Heart left ventricle (tissue), 16 donors: Measurements from ENCODE around the gene CHMP5. TPM values are rescaled to one million over a fixed set of nuclear protein-coding genes. Genes with fewer than 3 reads are reported as not detected.

Source experiments
- ATAC-seq, 4 donors: fragments of 200-7000 bp; cut with Tn5 transposase; one replicate each; pipeline ENCODE4 v1.9.1; 2020 to 2022; ENCODE audit warnings: moderate library complexity in 4 of 4, mild to moderate bottlenecking in 3 of 4, moderate number of reproducible peaks in 1 of 4
- DNase-seq, 5 donors: peaks; one replicate each; pipeline ENCODE4 v3.0.0-alpha.2; 2020
- H3K27ac ChIP-seq, 12 donors: fragments of 200-600 bp; sonication (generic) in 4 of 12; one replicate each; pipeline versions ENCODE4 v1.5.0 to v1.8.0; 2016 to 2022; ENCODE audit warnings: mild to moderate bottlenecking in 2 of 12
- H3K27me3 ChIP-seq, 9 donors: fragments of 200-600 bp; sonication (generic) in 2 of 9; one replicate each; pipeline versions ENCODE4 v1.5.1 to v1.8.0; 2016 to 2022; ENCODE audit warnings: mild to moderate bottlenecking in 3 of 9
- H3K36me3 ChIP-seq, 9 donors: fragments of 200-600 bp; sonication (generic) in 2 of 9; one replicate each; pipeline versions ENCODE4 v1.5.0 to v1.8.0; 2018 to 2022; ENCODE audit warnings: mild to moderate bottlenecking in 2 of 9
- H3K4me1 ChIP-seq, 12 donors: fragments of 200-600 bp; sonication (generic) in 4 of 12; one replicate each; pipeline versions ENCODE4 v1.5.0 to v1.8.0; 2016 to 2022; ENCODE audit warnings: mild to moderate bottlenecking in 3 of 12
- H3K4me3 ChIP-seq, 12 donors: fragments of 200-600 bp; sonication (generic) in 4 of 12; one replicate each; pipeline versions ENCODE4 v1.5.0 to v1.8.0; 2017 to 2022; ENCODE audit warnings: mild to moderate bottlenecking in 9 of 12, moderate library complexity in 4 of 12
- H3K9me3 ChIP-seq, 12 donors: fragments of 200-600 bp; sonication (generic) in 4 of 12; one replicate each; pipeline versions ENCODE4 v1.5.0 to v1.8.0; 2016 to 2022; ENCODE audit warnings: mild to moderate bottlenecking in 1 of 12
- CTCF ChIP-seq, 12 donors: fragments of 200-600 bp; sonication (generic) in 4 of 12; IDR thresholded peaks; one replicate each; pipeline versions ENCODE4 v1.5.0 to v1.8.0; 2018 to 2022; ENCODE audit warnings: antibody characterized with exemption in 12 of 12, mild to moderate bottlenecking in 5 of 12
- POLR2A ChIP-seq, 2 donors: fragments of 450-650 bp; IDR thresholded peaks; one replicate each; pipeline ENCODE4 v1.6.1; 2017; ENCODE audit warnings: antibody characterized with exemption in 2 of 2, mild to moderate bottlenecking in 2 of 2, moderate library complexity in 2 of 2
- WGBS, 4 donors: extraction: QIAGEN DNeasy Blood & Tissue Kit in 2 of 4; methylation state at CpG; one replicate each; pipeline versions ENCODE4 v1.1.5 to v1.1.7; 2013 to 2018; 5-methylcytosine and 5-hydroxymethylcytosine counted together
- intact Hi-C, 10 donors: fragments of 100-400 bp; cut with DNase I; formaldehyde crosslinking; loops; one replicate each; pipeline versions ENCODE4 v1.11.1 to v1.14.2; 2022
- polyA plus RNA-seq, 2 donors: library from polyadenylated mRNA; stranded (reverse); fragments of 200-250 nt; gene quantifications; one replicate each; pipeline ENCODE4 v1.2.3, GENCODE V29; 2013
- total RNA-seq, 9 donors: library from RNA; depleted of rRNA in 2 of 9; stranded (reverse); fragments of >200 nt in 2 of 9; fragmentation: NEBNext Ultra II Directional in 3 of 9; extraction: Animal tissue kit (Norgen Biotek cat#: 25700) in 3 of 9; gene quantifications; one replicate each; pipeline versions ENCODE4 v1.1.0 to v1.2.4, GENCODE V29; 2016 to 2023
- donor health status: ischemic (EF 13 %, LVEDD 7.1; RV severe dilation, severe dysfunction).
- donor health status: healthy with polysubstance abuse.
- donor health status: DM: no; HTN: yes; CAD: no.
- donor health status: DM: no; HTN: no; CAD: no.
- donor health status: ischemic (EF 25% LVEDD 6.9; RV normal size, moderate dysfunction).
- donor health status: ischemic (EF 25% LVEDD 5.7; RV mildly dilated, moderate dysfunction).
- donor health status: healthy.
- donor health status: DM: yes; HTN: yes; CAD: no.
- donor health status: ischemic (EF 35%, LVEDD 5.7; RV mildly dilated, moderate dysfunction).
- donor health status: nonischemic (EF 11% LVEDD 7.7; RV severe dilation, severe dysfunction).
- donor health status: DM: yes; HTN: yes; CAD: no.
- donor health status: PGD.
- donor health status: ischemic (EF 29% LVEDD 5.4; RV normal size, mild dysfunction).
- donor health status: nonischemic (EF 23%, LVEDD 6.1; RV moderate dilation, normal function).

CHMP5 gene
- total and polyA plus RNA-seq, 11 donors: 24.7 to 76.5 (median 53.0) TPM

- no peak for DNase-seq
- Histone ChIP-seq H3K27me3 (no peaks in the 10 kb centered on the region), H3K9me3 (no peaks in the 10 kb centered on the region), H3K4me1 (peaks cover 4 to 58% (median 37%) of the 10 kb centered on the region in 12 donors), H3K36me3 (peaks cover 3 to 100% (median 98%) of the 10 kb centered on the region in 9 donors), H3K27ac (peak overlapping the region in 1 of 12 donors; percentile 6), H3K4me3 (no peak overlapping the region)
- peak in 2 of 4 donors; percentile 51 to 57 for ATAC-seq
- 55 to 70% (median 64%) methylated on average over 2 of the region's 2 CpGs for WGBS, 4 donors
- intact Hi-C loops: no loop called here
- TF ChIP-seq POLR2A (IDR thresholded peaks at IDR 0.05) (no peak), CTCF (IDR thresholded peaks at IDR 0.05) (no peak)
These were observed 35.7 kb downstream of the CHMP5 start for GRCh38 chr9:33300546-33300945.

GRCh38 chr9:33304362-33304761 is 39.5 kb downstream of the CHMP5 start:
- no peaks in the 10 kb centered on the region for H3K9me3 ChIP-seq
- H3K27ac ChIP-seq: no peak overlapping the region
- no peaks in the 10 kb centered on the region for H3K27me3 ChIP-seq
- no peak overlapping the region for H3K4me3 ChIP-seq
- WGBS, 4 donors: 91 to 97% (median 94%) methylated on average over 1 of the region's 1 CpG
- ATAC-seq (no peak), DNase-seq (no peak)
- TF ChIP-seq POLR2A (IDR thresholded peaks at IDR 0.05) (no peak), CTCF (IDR thresholded peaks at IDR 0.05) (no peak)
- H3K4me1 ChIP-seq: peaks cover 0 to 20% (median 5%) of the 10 kb centered on the region in 12 donors
- H3K36me3 ChIP-seq: peaks cover 3 to 100% (median 98%) of the 10 kb centered on the region in 9 donors
- intact Hi-C loops: no loop called here

- WGBS, 4 donors: 58 to 81% (median 66%) methylated on average over 3 of the region's 3 CpGs
- ATAC-seq: peak; percentile 53 to 84 (median 68)
- Histone ChIP-seq H3K36me3 (peaks cover 3 to 100% (median 100%) of the 10 kb centered on the region in 9 donors), H3K4me3 (no peak overlapping the region), H3K27me3 (no peaks in the 10 kb centered on the region), H3K9me3 (no peaks in the 10 kb centered on the region), H3K27ac (peak overlapping the region in 1 of 12 donors; percentile 64), H3K4me1 (peaks cover 0 to 10% (median 0%) of the 10 kb centered on the region in 12 donors)
- TF ChIP-seq CTCF (IDR thresholded peaks at IDR 0.05) (no peak), POLR2A (IDR thresholded peaks at IDR 0.05) (no peak)
- DNase-seq: no peak
- intact Hi-C loops: no loop called here
These were observed 41.2 kb downstream of the CHMP5 start for GRCh38 chr9:33306037-33306436.

- Histone ChIP-seq H3K9me3 (no peaks in the 10 kb centered on the region), H3K27me3 (no peaks in the 10 kb centered on the region), H3K4me1 (peaks cover 0 to 8% (median 0%) of the 10 kb centered on the region in 12 donors), H3K27ac (no peak overlapping the region), H3K36me3 (peaks cover 3 to 100% (median 100%) of the 10 kb centered on the region in 9 donors), H3K4me3 (no peak overlapping the region)
- intact Hi-C loops: no loop called here
- no peak for ATAC-seq
- WGBS, 4 donors: 80 to 93% (median 87%) methylated on average over 1 of the region's 1 CpG
- TF ChIP-seq POLR2A (IDR thresholded peaks at IDR 0.05) (no peak), CTCF (IDR thresholded peaks at IDR 0.05) (no peak)
- no peak for DNase-seq
These were observed 42.2 kb downstream of the CHMP5 start for GRCh38 chr9:33307067-33307466.
